Muscle of back (tissue), 13 donors: ENCODE data around the gene OR1J2. TPM values are rescaled to one million over a fixed set of nuclear protein-coding genes. Genes with fewer than 3 reads are reported as not detected.
"Not testable (repeated sequence)": the region's sequence is repeated elsewhere in the genome, so short reads cannot be mapped to it uniquely, and the experiment has no call there.

Source experiments
- DNase-seq, 3 donors: peaks; one replicate each; pipeline versions ENCODE4 v3.0.0 to v3.0.0-alpha.2; 2013
- long read RNA-seq, 9 donors: transcript quantifications; one replicate each; lab custom pipeline, GENCODE V29; 2026
- polyA plus RNA-seq, 10 donors: library from polyadenylated mRNA; unstranded; fragments of 120-200 nt; gene quantifications; one replicate each; pipeline ENCODE4 v1.2.1, GENCODE V29; 2013; ENCODE audit not compliant: insufficient read length in 10 of 10

OR1J2 gene
- polyA plus RNA-seq: not detected
- long read RNA-seq, donor 1: 0 reads
- long read RNA-seq, donor 2: 0 reads
- long read RNA-seq, donor 3: 0 reads
- long read RNA-seq, donor 4: 0 reads
- long read RNA-seq, donor 5: 0 reads
- long read RNA-seq, donor 6: 0 reads
- long read RNA-seq, donor 7: 0 reads
- long read RNA-seq, donor 8: 0 reads
- long read RNA-seq, donor 9: 0 reads

- no peak for DNase-seq
Observed at GRCh38 chr9:122510502-122510901, at the start of gene OR1J2. TSS of gene OR1J2 (plus strand) at chr9:122510802. CDS start at chr9:122510802, 0 bp downstream.

- DNase-seq: no peak
Observed at GRCh38 chr9:122463828-122464632, 46.6 kb upstream of the OR1J2 start.

GRCh38 chr9:122464633-122465567, 45.7 kb upstream of the OR1J2 start:
- peak; percentile 39 to 70 (median 65) for DNase-seq

- DNase-seq: no peak
Observed at GRCh38 chr9:122466456-122466855, 44.1 kb upstream of the OR1J2 start.

GRCh38 chr9:122468735-122469134, 41.9 kb upstream of the OR1J2 start:
- no peak for DNase-seq

- DNase-seq: no peak
Observed at GRCh38 chr9:122474561-122474960, 36.0 kb upstream of the OR1J2 start.

GRCh38 chr9:122475717-122476116, 34.9 kb upstream of the OR1J2 start:
- no peak for DNase-seq

- DNase-seq: no peak
Observed at GRCh38 chr9:122477346-122477745, 33.3 kb upstream of the OR1J2 start.

GRCh38 chr9:122477826-122478225, 32.8 kb upstream of the OR1J2 start, which contains the start of gene OR1J1:
TSS of gene OR1J1 (minus strand) at chr9:122477926. CDS start at chr9:122477926, 0 bp downstream.
- DNase-seq: no peak

- DNase-seq: no peak
Observed at GRCh38 chr9:122479062-122479461, 31.5 kb upstream of the OR1J2 start.

GRCh38 chr9:122498883-122499288, 11.7 kb upstream of the OR1J2 start:
- peak in 1 of 3 donors; percentile 4 for DNase-seq

- DNase-seq: no peak
Observed at GRCh38 chr9:122506964-122507363, 3.6 kb upstream of the OR1J2 start.

- no peak for DNase-seq
Observed at GRCh38 chr9:122518226-122518625, 7.6 kb downstream of the OR1J2 start.

- DNase-seq: no peak
Observed at GRCh38 chr9:122518841-122519240, 8.2 kb downstream of the OR1J2 start, which contains the start of gene OR1J4. TSS of gene OR1J4 (plus strand) at chr9:122519141. CDS start at chr9:122519141, 0 bp downstream.

- no peak for DNase-seq
Observed at GRCh38 chr9:122519376-122519775, 8.8 kb downstream of the OR1J2 start.

- no peak for DNase-seq
Observed at GRCh38 chr9:122526602-122527001, 16.0 kb downstream of the OR1J2 start.

- no peak for DNase-seq
Observed at GRCh38 chr9:122527193-122527592, 16.6 kb downstream of the OR1J2 start, which contains the start of gene OR1N1. TSS of gene OR1N1 (minus strand) at chr9:122527293. CDS start at chr9:122527293, 0 bp downstream.

GRCh38 chr9:122531157-122531556, 20.6 kb downstream of the OR1J2 start:
- not testable (repeated sequence) for DNase-seq

GRCh38 chr9:122536134-122536533, 25.5 kb downstream of the OR1J2 start:
- DNase-seq: no peak

- not testable (repeated sequence) for DNase-seq
Observed at GRCh38 chr9:122537066-122537465, 26.5 kb downstream of the OR1J2 start.

- DNase-seq: no peak
Observed at GRCh38 chr9:122538757-122539156, 28.2 kb downstream of the OR1J2 start.

- no peak for DNase-seq
Observed at GRCh38 chr9:122546196-122546595, 35.6 kb downstream of the OR1J2 start.
